HCT116 (cell line): Measurements from ENCODE around the gene JCHAIN. TPM values are rescaled to one million over a fixed set of nuclear protein-coding genes. Genes with fewer than 3 reads are reported as not detected.
"Not testable (repeated sequence)": the region's sequence is repeated elsewhere in the genome, so short reads cannot be mapped to it uniquely, and the experiment has no call there.

Source experiments
- ATAC-seq: fragments of 200-7000 bp; cut with Tn5 transposase; 2 replicates; pipeline ENCODE4 v1.9.1; 2020; ENCODE audit warnings: mild to moderate bottlenecking, moderate library complexity
- BruUV-seq: library from RNA; stranded (reverse); fragments of 400-500 nt; replicated peaks from 2 replicates; lab custom pipeline; 2021; lab: Mats Ljungman, UMichigan
- CTCF ChIA-PET: fragments of 300-600 bp; sonication (Branson Sonifier 250); formaldehyde crosslinking; loops from one replicate; lab custom pipeline; 2021; ENCODE audit warnings: antibody characterized with exemption; lab: Charles Lee
- POLR2A ChIA-PET: fragments of 300-600, 350-600 bp; sonication (Branson Sonifier 250); formaldehyde crosslinking; loops from one replicate; lab custom pipeline; 2021; ENCODE audit warnings: antibody characterized with exemption; lab: Charles Lee
- RAD21 ChIA-PET, 2 experiments: fragments of 300-600 bp; sonication (Branson Sonifier 250); formaldehyde crosslinking; loops; one replicate each; lab custom pipeline; 2023; ENCODE audit warnings: low total read pairs in 2 of 2; ENCODE audit not compliant: uncharacterized antibody in 2 of 2, unreplicated experiment in 2 of 2, low non-redundant PET in 1 of 2; lab: Charles Lee
- DNase-seq: peaks from one replicate; pipeline ENCODE4 v3.0.0-alpha.2; 2010; ENCODE audit warnings: low read depth, low spot score
- H2AFZ ChIP-seq: fragments of 200-600 bp; shearing (Covaris generic), sonication (generic); 2 replicates; pipeline ENCODE4 v1.6.1; 2017; ENCODE audit warnings: low read depth, mixed run types, mixed read lengths, antibody characterized with exemption, low read length; ENCODE audit not compliant: poor library complexity, severe bottlenecking
- H3K27ac ChIP-seq: 2 replicates; pipeline ENCODE4 v1.5.1; 2012; ENCODE audit warnings: low read depth, low read length
- H3K27me3 ChIP-seq: fragments of 200-600 bp; sonication (generic); 2 replicates; pipeline ENCODE4 v1.6.1; 2016; ENCODE audit warnings: mixed run types, low read length, mixed read lengths; ENCODE audit not compliant: insufficient read depth
- H3K36me3 ChIP-seq, 2 experiments: fragments of 200-500 bp in 1 of 2; fragments of 200-600 bp in 1 of 2; sonication (Bioruptor generic) in 1 of 2; sonication (generic) in 1 of 2; 2 replicates each; pipeline versions ENCODE4 v1.5.1 to v1.6.1; 2014 to 2016; ENCODE audit warnings: low read length in 2 of 2, inconsistent platforms in 1 of 2, mixed read lengths in 1 of 2, mixed run types in 1 of 2; ENCODE audit not compliant: insufficient read depth in 2 of 2, control insufficient read depth in 1 of 2
- H3K4me1 ChIP-seq, 2 experiments: fragments of 200-600 bp in 1 of 2; sonication (generic) in 1 of 2; 2 replicates each; pipeline versions ENCODE4 v1.5.1 to v1.6.1; 2012 to 2017; ENCODE audit warnings: low read length in 2 of 2, inconsistent platforms in 1 of 2, mild to moderate bottlenecking in 1 of 2, mixed read lengths in 1 of 2, mixed run types in 1 of 2, moderate library complexity in 1 of 2; ENCODE audit not compliant: insufficient read depth in 2 of 2, control insufficient read depth in 1 of 2
- H3K4me2 ChIP-seq: fragments of 200-600 bp; sonication (generic); 2 replicates; pipeline ENCODE4 v1.6.1; 2017; ENCODE audit warnings: mixed run types, low read length, mixed read lengths
- H3K4me3 ChIP-seq, 2 experiments: fragments of 200-600 bp in 1 of 2; sonication (generic) in 1 of 2; replicated peaks in 1 of 2; 2 replicates each; pipeline ENCODE4 v1.5.1; 2011 to 2016; ENCODE audit warnings: low read length in 2 of 2, control low read depth in 1 of 2, low read depth in 1 of 2, mild to moderate bottlenecking in 1 of 2, mixed read lengths in 1 of 2, mixed run types in 1 of 2
- H3K79me2 ChIP-seq: fragments of 200-600 bp; sonication (generic); 2 replicates; pipeline ENCODE4 v1.6.1; 2017; ENCODE audit warnings: mild to moderate bottlenecking, mixed run types, low read length, moderate library complexity, mixed read lengths; ENCODE audit not compliant: insufficient read depth
- H3K9ac ChIP-seq: fragments of 200-600 bp; sonication (generic); 2 replicates; pipeline ENCODE4 v1.6.1; 2016; ENCODE audit warnings: low read length, mixed read lengths
- H3K9me2 ChIP-seq: fragments of 200-600 bp; sonication (generic), shearing (Covaris generic); 2 replicates; pipeline ENCODE4 v1.6.1; 2017; ENCODE audit warnings: mixed run types, mild to moderate bottlenecking, moderate library complexity; ENCODE audit not compliant: insufficient read depth
- H3K9me3 ChIP-seq, 2 experiments: fragments of 200-500 bp in 1 of 2; fragments of 200-600 bp in 1 of 2; sonication (Bioruptor generic) in 1 of 2; sonication (generic) in 1 of 2; 2 replicates each; pipeline ENCODE4 v1.6.1; 2014 to 2017; ENCODE audit warnings: low read length in 2 of 2, mixed read lengths in 2 of 2, inconsistent platforms in 1 of 2, low read depth in 1 of 2, mild to moderate bottlenecking in 1 of 2, mixed run types in 1 of 2, moderate library complexity in 1 of 2; ENCODE audit not compliant: control insufficient read depth in 1 of 2, insufficient read depth in 1 of 2
- H4K20me1 ChIP-seq: fragments of 200-600 bp; sonication (generic), shearing (Covaris generic); 2 replicates; pipeline ENCODE4 v1.6.1; 2017; ENCODE audit warnings: mixed run types, mild to moderate bottlenecking, moderate library complexity; ENCODE audit not compliant: insufficient read depth
- EZH2phosphoT487 ChIP-seq: fragments of 200-600 bp; IDR thresholded peaks from 2 replicates; pipeline ENCODE4 v1.6.1; 2018; ENCODE audit warnings: antibody characterized with exemption, borderline replicate concordance
- FOSL1 ChIP-seq: IDR thresholded peaks from 2 replicates; pipeline ENCODE4 v1.6.1; 2012; ENCODE audit warnings: low read depth
- JUND ChIP-seq: IDR thresholded peaks from 2 replicates; pipeline ENCODE4 v1.6.1; 2012
- POLR2A ChIP-seq: IDR thresholded peaks from 2 replicates; pipeline ENCODE4 v1.7.0; 2011; ENCODE audit warnings: borderline replicate concordance; ENCODE audit not compliant: insufficient read depth, insufficient read length; ENCODE audit errors: extremely low read depth
- RAD21 ChIP-seq: IDR thresholded peaks from 2 replicates; pipeline ENCODE4 v1.6.1; 2012; ENCODE audit warnings: low read depth, mild to moderate bottlenecking
- SP1 ChIP-seq: IDR thresholded peaks from 2 replicates; pipeline ENCODE4 v1.6.1; 2012; ENCODE audit warnings: low read depth
- TCF7L2 ChIP-seq: IDR thresholded peaks from 2 replicates; pipeline ENCODE4 v1.7.0; 2011; ENCODE audit warnings: borderline replicate concordance, inconsistent platforms; ENCODE audit not compliant: insufficient read depth, insufficient read length; ENCODE audit errors: extremely low read depth
- ZNF274 ChIP-seq: fragments of 200-500 bp; sonication (Bioruptor generic); IDR thresholded peaks from 2 replicates; pipeline ENCODE4 v1.6.1; 2014; ENCODE audit warnings: mild to moderate bottlenecking, low read depth, low read length, inconsistent platforms
- intact Hi-C: fragments of 100-400 bp; cut with micrococcal nuclease; formaldehyde crosslinking; loops from 2 replicates; pipeline ENCODE4 v1.10.0; 2022
- total RNA-seq: library from RNA; stranded (reverse); gene quantifications from one replicate; pipeline ENCODE4 v1.2.1, GENCODE V29; 2021; ENCODE audit not compliant: unreplicated experiment
- TF ChIP-seq, protein P1 (sequence below): IDR thresholded peaks from 2 replicates; pipeline ENCODE4 v1.6.1; 2012

The JCHAIN gene
- total RNA-seq, 1 experiment from 2014 or later, result 0.79 TPM

DNA sequence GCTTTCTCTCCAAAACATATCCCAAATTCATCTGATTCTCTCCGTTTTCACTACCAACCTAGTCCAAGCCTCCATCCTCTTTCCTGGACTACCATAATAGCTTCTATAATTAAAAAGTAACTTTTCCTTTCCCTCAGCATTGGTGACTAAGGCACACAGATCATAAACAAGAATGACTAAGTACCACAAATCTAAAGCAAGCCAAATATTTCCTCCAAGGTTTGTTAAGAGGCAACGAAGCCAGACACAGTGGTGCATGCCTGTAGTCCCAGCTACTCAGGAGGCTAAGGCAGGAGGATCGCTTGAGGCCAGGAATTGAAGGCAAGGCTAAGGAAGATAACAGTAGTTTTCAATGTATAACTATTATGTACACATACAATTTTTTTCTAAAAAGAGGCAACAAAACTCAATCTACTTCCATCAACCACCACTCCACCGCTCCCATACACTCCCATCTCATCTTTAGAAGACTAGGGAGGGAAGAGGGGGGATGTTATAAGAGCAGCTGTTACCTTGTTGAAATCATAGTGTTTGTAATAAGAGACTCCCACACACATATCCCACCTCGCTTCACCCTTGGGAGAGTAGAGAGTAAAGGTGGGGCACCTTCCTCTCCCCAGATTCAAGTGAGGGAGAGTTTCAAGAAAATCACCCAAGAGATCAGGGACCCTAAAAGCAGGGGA, 4.2 kb upstream of the JCHAIN start:
- no peaks in the 10 kb centered on the region for H3K9me2 ChIP-seq
- BruUV-seq, result no TSS peak
- H3K36me3 ChIP-seq, result no peaks in the 10 kb centered on the region
- H3K27ac ChIP-seq, result no peak overlapping the region
- H3K9ac ChIP-seq, result no peak overlapping the region
- no peak overlapping the region for H3K4me3 ChIP-seq
- ChIA-PET POLR2A (no interaction called here), RAD21 (no interaction called here), CTCF (no interaction called here)
- no peaks in the 10 kb centered on the region for H3K27me3 ChIP-seq
- DNase-seq, result no peak
- H3K9me3 ChIP-seq, result no peaks in the 10 kb centered on the region
- H3K79me2 ChIP-seq, result no peaks in the 10 kb centered on the region
- intact Hi-C loops, result no loop called here
- H3K4me1 ChIP-seq, result no peaks in the 10 kb centered on the region
- H2AFZ ChIP-seq, result peak overlapping the region; percentile 16
- H3K4me2 ChIP-seq, result no peak overlapping the region; the same call in 1 of the 2 replicates
- TF ChIP-seq, protein P1, sequence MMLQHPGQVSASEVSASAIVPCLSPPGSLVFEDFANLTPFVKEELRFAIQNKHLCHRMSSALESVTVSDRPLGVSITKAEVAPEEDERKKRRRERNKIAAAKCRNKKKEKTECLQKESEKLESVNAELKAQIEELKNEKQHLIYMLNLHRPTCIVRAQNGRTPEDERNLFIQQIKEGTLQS, result no peak
- TF ChIP-seq ZNF274 (no peak), EZH2phosphoT487 (no peak), JUND (no peak), POLR2A (no peak)
- TF ChIP-seq, all 23 proteins: peak for 0
- no peaks in the 10 kb centered on the region for H4K20me1 ChIP-seq
- no peak for ATAC-seq

DNA sequence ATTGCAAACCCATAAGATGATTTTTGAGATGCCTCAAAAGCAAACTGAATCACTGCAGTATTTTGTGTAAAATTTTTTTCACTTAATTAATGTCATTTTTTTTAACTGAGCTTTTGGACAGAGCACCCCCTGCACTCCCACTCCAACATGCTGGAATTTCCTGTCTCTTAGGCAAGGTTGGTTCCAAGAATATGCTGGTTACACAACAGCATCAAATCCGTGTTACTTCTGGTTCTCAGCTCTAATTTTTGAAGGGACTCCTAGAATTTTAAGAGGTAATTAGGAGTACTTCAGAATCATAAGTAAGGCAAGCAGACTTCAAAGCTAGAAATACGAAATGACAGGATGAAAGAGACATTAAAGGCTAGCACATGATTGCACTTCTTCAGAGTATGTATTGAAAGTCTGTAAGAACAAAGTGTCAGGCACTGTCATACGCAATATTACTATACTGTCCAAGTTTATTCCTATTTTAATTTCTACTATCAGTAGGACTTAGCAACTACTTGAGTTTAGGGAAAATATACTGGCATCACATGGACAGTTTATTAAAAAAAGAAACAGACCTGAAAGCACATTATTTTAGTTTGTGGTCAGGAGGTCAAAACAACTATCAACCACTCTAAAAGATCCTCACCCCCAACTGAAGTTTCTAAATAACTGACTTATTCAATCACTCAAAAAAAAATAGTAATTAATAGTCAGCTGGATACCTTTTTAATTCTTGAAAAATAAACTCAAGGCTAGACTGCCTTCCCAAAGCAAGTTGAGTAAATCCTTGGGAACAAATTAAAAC, 1.6 kb upstream of the JCHAIN start:
- ChIA-PET POLR2A (no interaction called here), RAD21 (interaction anchor here in 1 of 2 experiments (0.6 kb wide), 1 partner anchor 68 kb away, joined by 3 read pairs; no protein-coding TSS in a partner anchor), CTCF (no interaction called here)
- DNase-seq (no peak), ATAC-seq (no peak)
- Histone ChIP-seq H2AFZ (no peak overlapping the region), H3K9me3 (no peaks in the 10 kb centered on the region), H3K27ac (no peak overlapping the region), H3K9me2 (no peaks in the 10 kb centered on the region), H3K9ac (no peak overlapping the region), H4K20me1 (no peaks in the 10 kb centered on the region), H3K4me1 (no peaks in the 10 kb centered on the region), H3K36me3 (no peaks in the 10 kb centered on the region), H3K79me2 (no peaks in the 10 kb centered on the region), H3K4me3 (no peak overlapping the region), H3K27me3 (no peaks in the 10 kb centered on the region), H3K4me2 (no peak overlapping the region)
- intact Hi-C loops, result no loop called here
- no TSS peak for BruUV-seq
- TF ChIP-seq FOSL1 (no peak), RAD21 (no peak), TCF7L2 (no peak), JUND (no peak), SP1 (no peak)
- TF ChIP-seq, protein P1, result no peak

DNA sequence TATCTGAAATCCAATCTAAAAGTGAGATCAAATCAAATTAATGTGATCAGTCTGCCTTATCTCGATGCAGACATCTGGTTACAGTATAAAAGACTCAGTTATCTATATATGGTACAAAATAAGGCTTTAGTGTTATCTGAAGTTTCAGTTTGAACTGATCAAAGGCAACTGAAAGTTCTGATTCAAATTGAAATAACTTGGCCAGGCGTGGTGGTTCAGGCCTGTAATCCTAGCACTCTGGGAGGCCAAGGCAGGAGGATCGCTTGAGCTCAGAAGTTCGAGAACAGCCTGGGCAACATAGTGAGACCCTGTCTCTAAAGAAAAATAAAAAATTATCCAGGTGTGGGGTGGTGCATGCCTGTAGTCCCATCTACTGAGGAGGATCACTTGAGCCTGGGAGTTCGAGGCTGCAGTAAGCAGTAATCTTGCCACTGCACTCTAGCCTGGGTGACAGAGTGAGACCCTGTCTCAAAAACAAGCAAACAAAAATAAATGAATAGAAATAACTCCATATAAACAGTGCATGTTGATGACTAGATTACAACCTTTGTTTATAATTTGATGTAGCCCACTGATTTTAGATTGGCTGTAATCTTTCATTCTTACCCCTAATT, 4.9 kb downstream of the JCHAIN start:
- H3K9ac ChIP-seq, H3K36me3 ChIP-seq, POLR2A ChIA-PET, H3K9me2 ChIP-seq, H3K27ac ChIP-seq, RAD21 ChIA-PET, intact Hi-C loops, BruUV-seq, H3K4me3 ChIP-seq, CTCF ChIA-PET, H3K4me1 ChIP-seq, H3K4me2 ChIP-seq, H3K9me3 ChIP-seq, DNase-seq, H4K20me1 ChIP-seq, H3K27me3 ChIP-seq, ATAC-seq, H3K79me2 ChIP-seq, H2AFZ ChIP-seq: not testable (repeated sequence)
